H9 (cell line): ENCODE data around the gene HOXB1. TPM values are rescaled to one million over a fixed set of nuclear protein-coding genes. Genes with fewer than 3 reads are reported as not detected.

Experiments used
- DNase-seq: peaks from one replicate; pipeline ENCODE4 v3.0.0-alpha.2; 2017
- H2AFZ ChIP-seq: one replicate; pipeline ENCODE4 v1.6.1; 2013; ENCODE audit warnings: mild to moderate bottlenecking, low read length, control low read depth, moderate library complexity
- H2AK5ac ChIP-seq: 2 replicates; pipeline ENCODE4 v1.6.1; 2013; ENCODE audit warnings: low read length, control low read depth, mixed read lengths; ENCODE audit not compliant: insufficient read length
- H2BK120ac ChIP-seq: one replicate; pipeline ENCODE4 v1.6.1; 2013; ENCODE audit warnings: low read depth, mild to moderate bottlenecking, low read length, control low read depth, inconsistent platforms; ENCODE audit not compliant: poor library complexity, severe bottlenecking
- H2BK12ac ChIP-seq: 2 replicates; pipeline ENCODE4 v1.6.1; 2013; ENCODE audit warnings: low read length, control low read depth, mixed read lengths, low read depth; ENCODE audit not compliant: insufficient read length
- H2BK15ac ChIP-seq: 2 replicates; pipeline ENCODE4 v1.6.1; 2013; ENCODE audit warnings: low read depth, low read length, control low read depth
- H2BK20ac ChIP-seq: one replicate; pipeline ENCODE4 v1.6.1; 2013; ENCODE audit warnings: low read depth, mild to moderate bottlenecking, low read length, control low read depth, inconsistent platforms; ENCODE audit not compliant: poor library complexity, severe bottlenecking
- H2BK5ac ChIP-seq: 2 replicates; pipeline ENCODE4 v1.6.1; 2013; ENCODE audit warnings: low read length, control low read depth, mixed read lengths; ENCODE audit not compliant: insufficient read length
- H3K14ac ChIP-seq: 2 replicates; pipeline ENCODE4 v1.6.1; 2013; ENCODE audit warnings: low read length, control low read depth; ENCODE audit not compliant: insufficient read depth
- H3K18ac ChIP-seq: 2 replicates; pipeline ENCODE4 v1.6.1; 2013; ENCODE audit warnings: low read depth, mild to moderate bottlenecking, mixed read lengths, low read length, control low read depth; ENCODE audit not compliant: insufficient read length
- H3K23ac ChIP-seq: 2 replicates; pipeline ENCODE4 v1.6.1; 2013; ENCODE audit warnings: low read length, control low read depth, mixed read lengths, low read depth; ENCODE audit not compliant: insufficient read length
- H3K23me2 ChIP-seq: 2 replicates; pipeline ENCODE4 v1.6.1; 2013; ENCODE audit warnings: low read depth, mild to moderate bottlenecking, mixed read lengths, low read length, control low read depth; ENCODE audit not compliant: insufficient read length, poor library complexity, severe bottlenecking
- H3K27ac ChIP-seq: 2 replicates; pipeline ENCODE4 v1.5.1; 2013; ENCODE audit warnings: low read length, control low read depth, mixed read lengths, low read depth; ENCODE audit not compliant: insufficient read length
- H3K27me3 ChIP-seq: 2 replicates; pipeline ENCODE4 v1.6.1; 2013; ENCODE audit warnings: low read length, control low read depth, inconsistent platforms; ENCODE audit not compliant: insufficient read depth
- H3K4ac ChIP-seq: 2 replicates; pipeline ENCODE4 v1.6.1; 2013; ENCODE audit warnings: low read depth, mild to moderate bottlenecking, control low read depth, inconsistent platforms, low read length, moderate library complexity
- H3K4me1 ChIP-seq: 2 replicates; pipeline ENCODE4 v1.6.1; 2013; ENCODE audit warnings: low read length, control low read depth, inconsistent platforms; ENCODE audit not compliant: insufficient read depth
- H3K4me2 ChIP-seq: 2 replicates; pipeline ENCODE4 v1.6.1; 2013; ENCODE audit warnings: low read length, control low read depth, mixed read lengths; ENCODE audit not compliant: insufficient read length, insufficient read depth
- H3K56ac ChIP-seq: 2 replicates; pipeline ENCODE4 v1.6.1; 2013; ENCODE audit warnings: low read depth, mild to moderate bottlenecking, mixed read lengths, low read length, control low read depth; ENCODE audit not compliant: insufficient read length
- H3K79me1 ChIP-seq: 2 replicates; pipeline ENCODE4 v1.6.1; 2013; ENCODE audit warnings: low read depth, mild to moderate bottlenecking, moderate library complexity, low read length, control low read depth, inconsistent platforms; ENCODE audit not compliant: insufficient read depth, poor library complexity, severe bottlenecking
- H3K79me2 ChIP-seq: 2 replicates; pipeline ENCODE4 v1.6.1; 2013; ENCODE audit warnings: low read length, control low read depth, inconsistent platforms; ENCODE audit not compliant: insufficient read depth
- H3K9ac ChIP-seq: 2 replicates; pipeline ENCODE4 v1.6.1; 2013; ENCODE audit warnings: low read length, control low read depth, mixed read lengths; ENCODE audit not compliant: insufficient read length; ENCODE audit errors: extremely low read depth
- H3K9me3 ChIP-seq: one replicate; pipeline ENCODE4 v1.6.1; 2013; ENCODE audit warnings: low read depth, low read length, inconsistent platforms; ENCODE audit not compliant: control insufficient read depth
- H3T11ph ChIP-seq: one replicate; pipeline ENCODE4 v1.6.1; 2013; ENCODE audit warnings: mild to moderate bottlenecking, low read length, control low read depth, inconsistent platforms
- H4K20me1 ChIP-seq: one replicate; pipeline ENCODE4 v1.6.1; 2013; ENCODE audit not compliant: control insufficient read depth, insufficient read length, insufficient read depth
- H4K5ac ChIP-seq: 2 replicates; pipeline ENCODE4 v1.6.1; 2013; ENCODE audit warnings: low read depth, mild to moderate bottlenecking, mixed read lengths, low read length, control low read depth; ENCODE audit not compliant: insufficient read length
- H4K8ac ChIP-seq: replicated peaks from 2 replicates; pipeline ENCODE4 v1.6.1; 2013; ENCODE audit warnings: low read length, control low read depth, mixed read lengths, low read depth; ENCODE audit not compliant: insufficient read length
- H4K91ac ChIP-seq: 2 replicates; pipeline ENCODE4 v1.6.1; 2013; ENCODE audit warnings: low read depth, mild to moderate bottlenecking, moderate library complexity, mixed read lengths, low read length, control low read depth; ENCODE audit not compliant: insufficient read length
- H3K27ac Mint-ChIP-seq, 3 experiments: 2 replicates in 2 of 3; 3 replicates in 1 of 3; pipeline ENCODE4 v1.8.0; 2020 to 2021; ENCODE audit warnings: mixed read lengths in 3 of 3, mild to moderate bottlenecking in 1 of 3, moderate library complexity in 1 of 3
- H3K27me3 Mint-ChIP-seq: 2 replicates; pipeline ENCODE4 v1.8.0; 2021; ENCODE audit warnings: low read depth, mild to moderate bottlenecking, moderate library complexity, mixed read lengths
- H3K36me3 Mint-ChIP-seq, 3 experiments: 2 replicates in 2 of 3; 3 replicates in 1 of 3; pipeline ENCODE4 v1.8.0; 2020 to 2021; ENCODE audit warnings: low read depth in 3 of 3, mixed read lengths in 3 of 3; ENCODE audit not compliant: insufficient read depth in 1 of 3
- H3K4me1 Mint-ChIP-seq, 2 experiments: 2 replicates each; pipeline ENCODE4 v1.8.0; 2020; ENCODE audit warnings: mixed read lengths in 2 of 2
- H3K4me3 Mint-ChIP-seq, 2 experiments: 2 replicates in 1 of 2; 3 replicates in 1 of 2; pipeline ENCODE4 v1.8.0; 2020 to 2021; ENCODE audit warnings: mild to moderate bottlenecking in 2 of 2, mixed read lengths in 2 of 2, moderate library complexity in 1 of 2
- H3K9me3 Mint-ChIP-seq, 2 experiments: 2 replicates in 1 of 2; 3 replicates in 1 of 2; pipeline ENCODE4 v1.8.0; 2020; ENCODE audit warnings: mild to moderate bottlenecking in 2 of 2, mixed read lengths in 2 of 2, moderate library complexity in 1 of 2
- CTCF ChIP-seq: fragments of 200-600 bp; sonication (generic); conservative IDR thresholded peaks from 3 replicates; pipeline ENCODE4 v1.8.0; 2021; ENCODE audit warnings: antibody characterized with exemption, mild to moderate bottlenecking
- WGBS: extraction: QIAGEN DNeasy Blood & Tissue Kit; methylation state at CpG from one replicate; pipeline ENCODE4 v1.1.7; 2013; ENCODE audit warnings: missing lambda C conversion rate, low lambda C conversion rate, mixed read lengths; ENCODE audit not compliant: insufficient read length; ENCODE audit errors: extremely low coverage; 5-methylcytosine and 5-hydroxymethylcytosine counted together
- total RNA-seq: library from RNA; stranded (reverse); gene quantifications from 2 replicates; pipeline ENCODE4 v1.2.1, GENCODE V29; 2021

HOXB1 gene
- total RNA-seq, 1 experiment from 2014 or later, result not detected

GRCh38 chr17:48492401-48493298 is 38.2 kb downstream of the HOXB1 start:
- Histone ChIP-seq H3K4ac (no peak overlapping the region), H3K27me3 (peaks cover 22% of the 10 kb centered on the region), H3K79me2 (no peaks in the 10 kb centered on the region), H4K5ac (no peak overlapping the region), H3T11ph (no peak overlapping the region), H3K56ac (no peak overlapping the region), H3K23me2 (peaks cover 11% of the 10 kb centered on the region), H2BK5ac (no peak overlapping the region), H2AFZ (no peak overlapping the region), H3K9me3 (no peaks in the 10 kb centered on the region), H3K23ac (no peak overlapping the region), H2BK20ac (no peak overlapping the region), H3K14ac (no peak overlapping the region; the same call in 1 of the 2 replicates), H2BK12ac (no peak overlapping the region), H2BK120ac (no peak overlapping the region), H3K27ac (no peak overlapping the region), H4K20me1 (no peaks in the 10 kb centered on the region), H4K91ac (no peak overlapping the region), H3K9ac (no peak overlapping the region), H3K79me1 (no peaks in the 10 kb centered on the region), H3K4me1 (no peaks in the 10 kb centered on the region; the same call in 1 of the 2 replicates), H2AK5ac (no peak overlapping the region), H2BK15ac (no peak overlapping the region), H3K18ac (no peak overlapping the region), H4K8ac (no peak overlapping the region), H3K4me2 (peak overlapping the region; percentile 86)
- TF ChIP-seq CTCF, result peak; percentile 76
- Mint-ChIP-seq H3K36me3 (no peaks in the 10 kb centered on the region), H3K27me3 (peaks cover 98% of the 10 kb centered on the region), H3K27ac (no peak overlapping the region), H3K9me3 (peaks cover 0 to 4% of the 10 kb centered on the region in 2 experiments; a peak in 2 of 5 replicates), H3K4me1 (peaks cover 16 to 31% of the 10 kb centered on the region in 2 experiments), H3K4me3 (peak overlapping the region in 1 of 2 experiments; percentile 74; a peak in 4 of 5 replicates)
- WGBS, result no CpG with 5 or more reads among the region's 53 CpGs
- DNase-seq, result peak; percentile 69
